ENCODE measurements around the gene RAI2.
"Not testable (repeated sequence)": the region's sequence is repeated elsewhere in the genome, so short reads cannot be mapped to it uniquely, and the experiment has no call there.

Gene RAI2

GRCh38 chrX:17828171-17828570, 32.9 kb downstream of the RAI2 start:
- DNase-seq = no peak

DNA sequence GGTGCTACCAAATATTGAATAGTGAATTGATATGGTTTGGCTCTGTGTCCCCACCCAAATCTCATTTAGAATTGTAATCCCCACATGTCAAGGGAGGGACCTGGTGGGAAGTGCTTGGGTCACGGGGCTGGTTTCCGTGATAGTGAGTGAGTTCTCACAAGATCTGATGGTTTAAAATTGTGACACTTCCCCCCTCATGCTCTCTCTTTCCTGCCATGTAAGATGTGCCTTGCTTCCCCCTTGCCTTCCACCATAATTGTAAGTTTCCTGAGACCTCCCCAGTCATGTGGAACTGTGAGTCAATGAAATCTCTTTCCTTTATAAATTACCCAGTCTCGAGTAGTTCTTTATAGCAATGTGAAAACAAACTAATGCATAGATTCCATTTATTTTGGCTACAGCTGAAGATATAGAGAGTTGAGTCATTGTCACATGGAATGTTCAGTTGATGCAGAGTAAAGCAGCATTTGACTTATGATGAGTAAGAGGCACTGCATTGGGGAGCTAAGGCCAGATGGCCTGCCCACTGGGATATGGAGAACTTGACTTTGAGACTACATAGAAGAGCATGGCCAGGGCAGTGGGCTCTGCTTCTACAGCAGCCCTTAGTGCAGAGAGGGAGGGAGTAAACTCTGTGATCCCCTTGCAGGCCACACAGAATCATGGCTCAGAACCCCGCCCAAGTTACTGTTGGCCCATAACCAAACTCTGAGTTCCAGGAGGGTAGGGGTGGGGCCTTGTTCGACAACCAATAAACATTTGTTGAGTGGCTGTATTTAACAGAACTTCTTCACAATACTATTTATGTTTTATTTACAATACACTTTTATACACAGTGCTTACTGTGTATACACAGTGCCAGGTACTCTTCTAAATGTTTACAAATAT, 34.2 kb downstream of the RAI2 start:
- no peak for DNase-seq

GRCh38 chrX:17824980-17825379, 36.1 kb downstream of the RAI2 start:
- DNase-seq = no peak

DNA sequence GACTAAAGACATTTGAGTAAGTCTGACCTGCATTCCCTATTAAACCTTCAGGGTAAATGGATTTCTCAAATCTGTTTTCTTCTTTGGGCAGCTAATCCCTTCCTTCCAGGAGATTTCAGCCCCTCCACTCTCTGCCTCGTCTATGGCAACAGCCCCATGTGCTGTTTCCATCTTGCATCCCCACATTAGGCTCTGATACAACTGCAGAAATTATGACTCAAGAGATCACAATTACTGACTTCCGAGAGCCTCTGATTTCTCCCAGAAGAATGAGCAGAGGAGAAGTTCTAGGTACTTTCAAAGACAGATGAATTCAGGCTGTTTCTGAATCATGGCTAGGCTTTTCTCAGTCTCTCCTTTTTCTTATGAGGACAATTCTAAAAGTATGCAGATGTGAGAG, 38.7 kb downstream of the RAI2 start:
- DNase-seq = no peak

GRCh38 chrX:17820100-17820499, 41.0 kb downstream of the RAI2 start:
- no peak for DNase-seq

DNA sequence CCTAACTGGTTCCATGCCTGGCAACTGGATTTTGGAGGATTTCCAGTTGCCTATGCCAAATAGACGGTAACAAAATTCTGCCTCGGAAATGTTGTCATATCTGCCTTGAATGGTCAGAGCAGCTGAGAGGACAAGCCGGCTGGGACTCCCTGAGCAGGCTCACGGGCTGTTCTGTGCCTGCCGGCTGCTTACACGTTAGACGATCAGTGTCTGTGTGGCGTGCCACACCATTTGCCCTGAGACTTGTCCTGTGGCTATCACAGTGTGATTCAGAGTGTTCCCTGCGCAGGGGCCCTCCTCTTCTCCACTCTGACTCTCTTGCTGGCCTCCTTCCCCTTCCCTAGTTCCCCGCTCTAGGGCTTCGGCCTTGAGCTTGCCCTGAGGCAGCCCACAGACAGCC, 42.4 kb downstream of the RAI2 start:
- DNase-seq = no peak

DNA sequence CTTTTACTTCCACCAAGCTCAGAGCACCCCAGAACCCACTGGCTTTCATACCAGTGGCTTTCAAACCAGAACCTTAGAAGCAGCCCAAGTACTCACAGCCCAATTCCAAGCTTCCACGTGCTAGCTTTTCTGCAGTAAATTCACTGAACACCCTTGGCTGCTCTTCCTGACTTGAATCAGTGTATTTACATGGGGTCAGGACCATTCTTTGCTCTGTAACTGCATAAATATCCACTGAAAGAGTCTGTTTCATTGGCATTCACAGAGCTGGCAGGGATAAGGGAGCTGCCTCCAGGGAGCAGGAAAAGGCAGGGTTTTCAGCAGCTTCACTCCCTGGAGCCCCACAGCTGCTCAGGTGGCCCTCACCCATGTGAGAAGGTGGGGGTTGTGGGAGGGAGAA, 43.8 kb downstream of the RAI2 start:
- DNase-seq = no peak

DNA sequence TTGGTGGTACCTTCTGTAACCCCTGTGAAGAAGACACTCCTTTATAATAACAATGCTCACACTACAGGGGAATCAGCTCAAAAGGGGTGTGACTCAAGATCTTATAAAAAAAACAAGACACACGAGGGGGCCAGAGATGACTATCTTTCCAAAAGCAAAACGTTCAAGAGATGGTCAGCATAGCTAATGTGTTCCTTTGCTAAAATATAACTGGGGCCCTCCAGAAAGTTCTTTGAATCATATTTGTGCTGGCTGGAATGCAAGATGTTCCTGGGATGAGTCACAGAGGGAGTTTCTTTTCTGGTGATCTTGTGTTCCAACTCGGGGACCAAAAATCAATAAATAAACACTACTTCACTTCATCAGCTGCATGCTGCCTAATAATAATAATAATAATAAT, 46.5 kb downstream of the RAI2 start:
- no peak for DNase-seq

DNA sequence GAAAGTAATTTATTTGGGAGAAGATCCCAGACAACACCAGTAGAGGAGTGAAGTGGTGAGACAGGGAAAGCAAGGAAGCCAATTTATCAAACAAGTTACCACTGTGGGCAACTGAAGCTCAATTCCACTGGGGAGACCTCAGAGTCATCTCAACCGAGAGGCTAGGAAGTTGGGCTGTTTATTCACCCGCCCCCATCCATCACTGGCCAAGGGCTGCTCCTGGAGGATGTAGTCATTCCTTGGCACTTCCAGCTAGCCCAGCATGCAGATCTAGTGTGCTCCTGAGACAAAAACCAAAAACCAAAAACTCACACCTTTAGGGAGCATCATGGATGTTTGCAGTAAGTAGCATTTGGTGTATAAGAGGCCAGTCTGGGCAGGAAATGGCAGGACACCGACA, 47.0 kb downstream of the RAI2 start:
- DNase-seq = no peak

- DNase-seq = no peak
Measured at GRCh38 chrX:17813277-17813676, 47.8 kb downstream of the RAI2 start.

DNA sequence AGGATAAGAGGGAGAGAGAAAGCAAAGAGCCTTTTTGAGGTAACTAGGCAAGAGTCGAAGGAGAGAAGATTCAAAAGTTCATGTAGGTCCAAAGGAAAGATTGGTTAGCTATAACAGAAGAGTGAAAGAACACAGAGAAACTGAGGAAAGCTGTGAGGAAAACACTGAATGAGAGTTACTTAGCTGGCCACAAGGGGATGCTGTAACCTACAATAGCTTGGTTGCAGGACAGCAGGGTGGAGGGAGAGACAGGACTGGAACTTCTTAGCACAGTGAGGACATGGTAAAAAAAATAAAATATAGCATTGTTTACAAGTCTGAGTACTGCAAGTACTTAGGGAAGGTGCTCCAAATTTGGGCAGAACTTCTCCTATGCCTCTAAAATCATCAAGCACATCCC, 48.3 kb downstream of the RAI2 start:
- no peak for DNase-seq

DNA sequence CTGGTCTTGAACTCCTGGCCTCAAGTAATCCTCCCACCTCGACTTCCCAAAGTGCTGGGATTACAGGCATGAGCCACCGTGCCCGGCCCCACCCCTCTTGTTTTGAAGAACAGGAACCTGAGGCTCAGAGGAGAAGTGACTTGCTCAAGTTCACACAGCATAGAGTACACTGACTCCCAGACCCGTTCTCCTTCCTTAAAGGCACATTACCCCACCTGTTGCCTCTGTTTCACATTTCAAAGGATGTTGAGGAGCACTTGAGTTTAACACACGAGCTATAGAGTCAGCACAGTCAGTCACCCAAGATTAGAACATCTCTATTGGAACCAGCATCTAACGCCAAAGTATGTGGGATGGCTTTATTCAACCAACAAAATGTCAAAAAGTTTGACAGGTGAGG, 51.1 kb downstream of the RAI2 start:
- DNase-seq = no peak

DNA sequence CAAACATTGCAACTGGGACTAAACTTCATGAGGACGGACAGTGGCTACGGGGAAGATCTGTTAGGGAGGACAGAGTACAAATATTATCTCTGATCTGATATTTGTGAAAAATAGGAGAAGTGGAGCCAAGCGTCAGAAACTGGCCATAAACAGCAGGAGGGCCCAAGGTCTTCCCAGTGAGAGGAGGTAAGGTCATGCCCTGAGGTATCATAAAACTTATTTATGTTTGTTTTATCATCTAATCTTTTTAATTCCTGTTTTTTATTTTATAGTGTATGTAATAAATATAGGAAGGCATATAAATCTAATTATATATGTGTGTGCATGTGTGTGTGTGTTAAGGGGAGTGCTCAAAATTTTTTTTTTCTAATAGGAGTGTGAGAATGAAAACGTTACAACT, 51.8 kb downstream of the RAI2 start:
- no peak for DNase-seq

DNA sequence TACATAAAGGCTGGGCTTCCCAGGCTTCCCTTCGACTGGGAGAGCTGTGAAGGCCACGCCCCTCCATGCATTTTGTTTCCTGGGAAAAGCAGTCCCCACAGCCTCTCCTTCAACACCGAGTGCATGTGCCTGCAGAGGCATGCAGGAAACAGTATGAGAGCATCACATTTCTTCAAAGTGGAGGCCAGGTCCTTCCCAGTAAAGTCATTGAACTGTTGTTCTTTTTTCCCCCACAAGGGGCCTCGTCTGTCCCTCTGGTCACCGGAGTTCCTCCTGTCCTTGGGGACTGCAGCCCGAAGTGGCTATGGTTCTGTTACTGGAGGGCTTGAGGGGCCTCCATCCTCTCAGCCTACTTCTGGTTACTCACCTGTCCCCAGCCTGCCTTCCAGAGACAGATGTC, 56.0 kb downstream of the RAI2 start:
- DNase-seq = no peak

- no peak for DNase-seq
Measured at GRCh38 chrX:17803449-17803848, 57.6 kb downstream of the RAI2 start.

DNA sequence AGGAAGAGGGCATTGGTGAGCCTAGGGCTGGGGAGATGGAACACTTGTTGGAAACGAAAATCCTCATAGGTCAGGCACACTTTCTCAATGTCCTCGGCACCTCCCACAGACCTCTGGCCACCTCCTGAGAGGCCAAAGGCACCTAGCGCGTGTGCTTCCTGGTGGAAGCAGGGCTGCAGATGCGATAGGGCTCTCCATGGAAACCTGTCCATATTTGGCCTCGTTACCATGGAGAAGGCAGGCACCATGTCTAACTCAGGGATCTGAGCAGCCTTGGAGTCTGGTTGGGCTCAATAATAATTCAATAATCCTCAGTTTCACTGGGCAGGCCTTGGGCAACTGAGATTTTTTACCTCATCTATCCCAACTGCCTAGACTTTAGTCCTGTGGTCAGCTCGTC, 58.3 kb downstream of the RAI2 start:
- no peak for DNase-seq

GRCh38 chrX:17801431-17801830, 59.7 kb downstream of the RAI2 start:
- no peak for DNase-seq

GRCh38 chrX:17798921-17799320, 62.2 kb downstream of the RAI2 start:
- DNase-seq = no peak

GRCh38 chrX:17792826-17793225, 68.3 kb downstream of the RAI2 start:
- no peak for DNase-seq

- no peak for DNase-seq
Measured at GRCh38 chrX:17788956-17789562, 72.0 kb downstream of the RAI2 start.

GRCh38 chrX:17788439-17788838, 72.7 kb downstream of the RAI2 start:
- no peak for DNase-seq

GRCh38 chrX:17787557-17787956, 73.5 kb downstream of the RAI2 start:
- DNase-seq = no peak

GRCh38 chrX:17786554-17787347, 74.3 kb downstream of the RAI2 start:
- not testable (repeated sequence) for DNase-seq

DNA sequence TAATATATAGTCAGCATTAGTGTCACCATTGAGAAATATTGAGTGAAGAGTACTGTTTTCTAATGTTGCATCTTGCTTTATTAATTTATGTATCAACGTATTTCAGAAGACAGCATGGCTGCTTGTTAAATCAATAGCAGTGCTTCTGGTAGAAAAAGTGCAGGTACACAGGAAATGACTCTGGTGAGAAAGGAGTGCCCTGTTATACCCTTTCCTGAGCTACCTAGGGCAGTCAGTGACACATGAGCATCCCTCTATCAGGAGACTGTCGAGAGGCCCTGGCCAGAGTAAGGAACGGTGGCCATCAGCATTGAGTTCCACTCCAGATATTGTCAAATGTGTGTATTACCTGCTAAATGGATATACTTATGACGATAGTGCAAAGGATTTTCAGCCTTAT, 81.7 kb downstream of the RAI2 start:
- no peak for DNase-seq

Data from NCI-H524 treated with DMSO at 0.1 percent for 48 hours (cell line).